H9 (cell line): ENCODE measurements around the gene PYDC1. TPM values are rescaled to one million over a fixed set of nuclear protein-coding genes. Genes with fewer than 3 reads are reported as not detected.

Source experiments
- DNase-seq: peaks from one replicate; pipeline ENCODE4 v3.0.0-alpha.2; 2017
- H2AFZ ChIP-seq: one replicate; pipeline ENCODE4 v1.6.1; 2013; ENCODE audit warnings: mild to moderate bottlenecking, low read length, control low read depth, moderate library complexity
- H2AK5ac ChIP-seq: 2 replicates; pipeline ENCODE4 v1.6.1; 2013; ENCODE audit warnings: low read length, control low read depth, mixed read lengths; ENCODE audit not compliant: insufficient read length
- H2BK120ac ChIP-seq: one replicate; pipeline ENCODE4 v1.6.1; 2013; ENCODE audit warnings: low read depth, mild to moderate bottlenecking, low read length, control low read depth, inconsistent platforms; ENCODE audit not compliant: poor library complexity, severe bottlenecking
- H2BK12ac ChIP-seq: 2 replicates; pipeline ENCODE4 v1.6.1; 2013; ENCODE audit warnings: low read length, control low read depth, mixed read lengths, low read depth; ENCODE audit not compliant: insufficient read length
- H2BK15ac ChIP-seq: 2 replicates; pipeline ENCODE4 v1.6.1; 2013; ENCODE audit warnings: low read depth, low read length, control low read depth
- H2BK20ac ChIP-seq: one replicate; pipeline ENCODE4 v1.6.1; 2013; ENCODE audit warnings: low read depth, mild to moderate bottlenecking, low read length, control low read depth, inconsistent platforms; ENCODE audit not compliant: poor library complexity, severe bottlenecking
- H2BK5ac ChIP-seq: 2 replicates; pipeline ENCODE4 v1.6.1; 2013; ENCODE audit warnings: low read length, control low read depth, mixed read lengths; ENCODE audit not compliant: insufficient read length
- H3K14ac ChIP-seq: 2 replicates; pipeline ENCODE4 v1.6.1; 2013; ENCODE audit warnings: low read length, control low read depth; ENCODE audit not compliant: insufficient read depth
- H3K18ac ChIP-seq: 2 replicates; pipeline ENCODE4 v1.6.1; 2013; ENCODE audit warnings: low read depth, mild to moderate bottlenecking, mixed read lengths, low read length, control low read depth; ENCODE audit not compliant: insufficient read length
- H3K23ac ChIP-seq: 2 replicates; pipeline ENCODE4 v1.6.1; 2013; ENCODE audit warnings: low read length, control low read depth, mixed read lengths, low read depth; ENCODE audit not compliant: insufficient read length
- H3K23me2 ChIP-seq: 2 replicates; pipeline ENCODE4 v1.6.1; 2013; ENCODE audit warnings: low read depth, mild to moderate bottlenecking, mixed read lengths, low read length, control low read depth; ENCODE audit not compliant: insufficient read length, poor library complexity, severe bottlenecking
- H3K27ac ChIP-seq: 2 replicates; pipeline ENCODE4 v1.5.1; 2013; ENCODE audit warnings: low read length, control low read depth, mixed read lengths, low read depth; ENCODE audit not compliant: insufficient read length
- H3K27me3 ChIP-seq: 2 replicates; pipeline ENCODE4 v1.6.1; 2013; ENCODE audit warnings: low read length, control low read depth, inconsistent platforms; ENCODE audit not compliant: insufficient read depth
- H3K4ac ChIP-seq: 2 replicates; pipeline ENCODE4 v1.6.1; 2013; ENCODE audit warnings: low read depth, mild to moderate bottlenecking, control low read depth, inconsistent platforms, low read length, moderate library complexity
- H3K4me1 ChIP-seq: 2 replicates; pipeline ENCODE4 v1.6.1; 2013; ENCODE audit warnings: low read length, control low read depth, inconsistent platforms; ENCODE audit not compliant: insufficient read depth
- H3K4me2 ChIP-seq: 2 replicates; pipeline ENCODE4 v1.6.1; 2013; ENCODE audit warnings: low read length, control low read depth, mixed read lengths; ENCODE audit not compliant: insufficient read length, insufficient read depth
- H3K56ac ChIP-seq: 2 replicates; pipeline ENCODE4 v1.6.1; 2013; ENCODE audit warnings: low read depth, mild to moderate bottlenecking, mixed read lengths, low read length, control low read depth; ENCODE audit not compliant: insufficient read length
- H3K79me1 ChIP-seq: 2 replicates; pipeline ENCODE4 v1.6.1; 2013; ENCODE audit warnings: low read depth, mild to moderate bottlenecking, moderate library complexity, low read length, control low read depth, inconsistent platforms; ENCODE audit not compliant: insufficient read depth, poor library complexity, severe bottlenecking
- H3K79me2 ChIP-seq: 2 replicates; pipeline ENCODE4 v1.6.1; 2013; ENCODE audit warnings: low read length, control low read depth, inconsistent platforms; ENCODE audit not compliant: insufficient read depth
- H3K9ac ChIP-seq: 2 replicates; pipeline ENCODE4 v1.6.1; 2013; ENCODE audit warnings: low read length, control low read depth, mixed read lengths; ENCODE audit not compliant: insufficient read length; ENCODE audit errors: extremely low read depth
- H3K9me3 ChIP-seq: one replicate; pipeline ENCODE4 v1.6.1; 2013; ENCODE audit warnings: low read depth, low read length, inconsistent platforms; ENCODE audit not compliant: control insufficient read depth
- H3T11ph ChIP-seq: one replicate; pipeline ENCODE4 v1.6.1; 2013; ENCODE audit warnings: mild to moderate bottlenecking, low read length, control low read depth, inconsistent platforms
- H4K20me1 ChIP-seq: one replicate; pipeline ENCODE4 v1.6.1; 2013; ENCODE audit not compliant: control insufficient read depth, insufficient read length, insufficient read depth
- H4K5ac ChIP-seq: 2 replicates; pipeline ENCODE4 v1.6.1; 2013; ENCODE audit warnings: low read depth, mild to moderate bottlenecking, mixed read lengths, low read length, control low read depth; ENCODE audit not compliant: insufficient read length
- H4K8ac ChIP-seq: replicated peaks from 2 replicates; pipeline ENCODE4 v1.6.1; 2013; ENCODE audit warnings: low read length, control low read depth, mixed read lengths, low read depth; ENCODE audit not compliant: insufficient read length
- H4K91ac ChIP-seq: 2 replicates; pipeline ENCODE4 v1.6.1; 2013; ENCODE audit warnings: low read depth, mild to moderate bottlenecking, moderate library complexity, mixed read lengths, low read length, control low read depth; ENCODE audit not compliant: insufficient read length
- H3K27ac Mint-ChIP-seq, 3 experiments: 2 replicates in 2 of 3; 3 replicates in 1 of 3; pipeline ENCODE4 v1.8.0; 2020 to 2021; ENCODE audit warnings: mixed read lengths in 3 of 3, mild to moderate bottlenecking in 1 of 3, moderate library complexity in 1 of 3
- H3K27me3 Mint-ChIP-seq: 2 replicates; pipeline ENCODE4 v1.8.0; 2021; ENCODE audit warnings: low read depth, mild to moderate bottlenecking, moderate library complexity, mixed read lengths
- H3K36me3 Mint-ChIP-seq, 3 experiments: 2 replicates in 2 of 3; 3 replicates in 1 of 3; pipeline ENCODE4 v1.8.0; 2020 to 2021; ENCODE audit warnings: low read depth in 3 of 3, mixed read lengths in 3 of 3; ENCODE audit not compliant: insufficient read depth in 1 of 3
- H3K4me1 Mint-ChIP-seq, 2 experiments: 2 replicates each; pipeline ENCODE4 v1.8.0; 2020; ENCODE audit warnings: mixed read lengths in 2 of 2
- H3K4me3 Mint-ChIP-seq, 2 experiments: 2 replicates in 1 of 2; 3 replicates in 1 of 2; pipeline ENCODE4 v1.8.0; 2020 to 2021; ENCODE audit warnings: mild to moderate bottlenecking in 2 of 2, mixed read lengths in 2 of 2, moderate library complexity in 1 of 2
- H3K9me3 Mint-ChIP-seq, 2 experiments: 2 replicates in 1 of 2; 3 replicates in 1 of 2; pipeline ENCODE4 v1.8.0; 2020; ENCODE audit warnings: mild to moderate bottlenecking in 2 of 2, mixed read lengths in 2 of 2, moderate library complexity in 1 of 2
- CTCF ChIP-seq: fragments of 200-600 bp; sonication (generic); conservative IDR thresholded peaks from 3 replicates; pipeline ENCODE4 v1.8.0; 2021; ENCODE audit warnings: antibody characterized with exemption, mild to moderate bottlenecking
- WGBS: extraction: QIAGEN DNeasy Blood & Tissue Kit; methylation state at CpG from one replicate; pipeline ENCODE4 v1.1.7; 2013; ENCODE audit warnings: missing lambda C conversion rate, low lambda C conversion rate, mixed read lengths; ENCODE audit not compliant: insufficient read length; ENCODE audit errors: extremely low coverage; 5-methylcytosine and 5-hydroxymethylcytosine counted together
- total RNA-seq: library from RNA; stranded (reverse); gene quantifications from 2 replicates; pipeline ENCODE4 v1.2.1, GENCODE V29; 2021

Gene PYDC1
- total RNA-seq, 1 experiment from 2014 or later: 0.70 TPM

GRCh38 chr16:31183432-31184428, 33.2 kb downstream of the PYDC1 start:
- H3K79me2 ChIP-seq: peaks cover 42% of the 10 kb centered on the region
- no peak overlapping the region for H3K14ac ChIP-seq
- H3K27ac ChIP-seq: no peak overlapping the region
- H4K20me1 ChIP-seq: no peaks in the 10 kb centered on the region
- Mint-ChIP-seq H3K27ac (peak overlapping the region in 2 of 3 experiments; percentile 89 to 90; a peak in 5 of 7 replicates), H3K27me3 (peaks cover 4% of the 10 kb centered on the region), H3K4me1 (peaks cover 28 to 39% of the 10 kb centered on the region in 2 experiments), H3K4me3 (peak overlapping the region; percentile 97 to 99), H3K36me3 (peaks cover 76 to 80% (median 79%) of the 10 kb centered on the region in 3 experiments), H3K9me3 (no peaks in the 10 kb centered on the region; a peak in 2 of 5 replicates)
- H2BK20ac ChIP-seq: no peak overlapping the region
- H3K27me3 ChIP-seq: no peaks in the 10 kb centered on the region
- H3K4me2 ChIP-seq: no peak overlapping the region
- no peak for TF ChIP-seq CTCF
- DNase-seq: no peak
- no peak overlapping the region for H2AFZ ChIP-seq
- H3K9me3 ChIP-seq: no peaks in the 10 kb centered on the region
- no peak overlapping the region for H2BK5ac ChIP-seq
- no peak overlapping the region for H4K5ac ChIP-seq
- H3K9ac ChIP-seq: no peak overlapping the region
- H3K18ac ChIP-seq: no peak overlapping the region
- no peak overlapping the region for H3K56ac ChIP-seq
- H3K79me1 ChIP-seq: peaks cover 19% of the 10 kb centered on the region
- no peak overlapping the region for H4K91ac ChIP-seq
- WGBS: no CpG with 5 or more reads among the region's 10 CpGs
- no peak overlapping the region for H2AK5ac ChIP-seq
- H3K23me2 ChIP-seq: peaks cover 9% of the 10 kb centered on the region
- H2BK12ac ChIP-seq: no peak overlapping the region
- H2BK120ac ChIP-seq: no peak overlapping the region
- no peak overlapping the region for H4K8ac ChIP-seq
- no peak overlapping the region for H3T11ph ChIP-seq
- H3K4ac ChIP-seq: no peak overlapping the region
- H3K23ac ChIP-seq: no peak overlapping the region
- H2BK15ac ChIP-seq: no peak overlapping the region
- no peaks in the 10 kb centered on the region; the same call in 1 of the 2 replicates for H3K4me1 ChIP-seq
